ENCODE results near the gene HMCN2.

Gene HMCN2

GRCh38 chr9:130390390-130390789 is 124.8 kb downstream of the HMCN2 start:
- no peak for DNase-seq (ENCODE audit: extremely low read depth, low read depth)
- no peak for TF ChIP-seq CTCF (IDR thresholded peaks at IDR 0.05; ENCODE audit: low read depth, low read length, missing control alignments)
- H3K4me3 ChIP-seq (replicated peaks; ENCODE audit: low read depth, low read length): no peak overlapping the region

GRCh38 chr9:130390986-130391385 is 125.4 kb downstream of the HMCN2 start:
- H3K4me3 ChIP-seq (replicated peaks; ENCODE audit: low read depth, low read length): no peak overlapping the region
- TF ChIP-seq CTCF (IDR thresholded peaks at IDR 0.05; ENCODE audit: low read depth, low read length, missing control alignments): no peak
- no peak for DNase-seq (ENCODE audit: extremely low read depth, low read depth)

- TF ChIP-seq CTCF (IDR thresholded peaks at IDR 0.05; ENCODE audit: low read depth, low read length, missing control alignments): no peak
- H3K4me3 ChIP-seq (replicated peaks; ENCODE audit: low read depth, low read length): no peak overlapping the region
Measured at GRCh38 chr9:130391866-130392265, 126.3 kb downstream of the HMCN2 start.

GRCh38 chr9:130393681-130394071 is 128.1 kb downstream of the HMCN2 start:
- no peak for DNase-seq (ENCODE audit: extremely low read depth, low read depth)
- H3K4me3 ChIP-seq (replicated peaks; ENCODE audit: low read depth, low read length): no peak overlapping the region
- no peak for TF ChIP-seq CTCF (IDR thresholded peaks at IDR 0.05; ENCODE audit: low read depth, low read length, missing control alignments)

More at GRCh38 chr9:130391866-130392265, 126.3 kb downstream of the HMCN2 start:
- DNase-seq (ENCODE audit: extremely low read depth, low read depth): no peak

- no peak for DNase-seq (ENCODE audit: extremely low read depth, low read depth)
- no peak overlapping the region for H3K4me3 ChIP-seq (replicated peaks; ENCODE audit: low read depth, low read length)
- no peak for TF ChIP-seq CTCF (IDR thresholded peaks at IDR 0.05; ENCODE audit: low read depth, low read length, missing control alignments)
Measured at GRCh38 chr9:130394320-130394719, 128.8 kb downstream of the HMCN2 start.

GRCh38 chr9:130394814-130395470 is 129.4 kb downstream of the HMCN2 start:
- no peak for DNase-seq (ENCODE audit: extremely low read depth, low read depth)
- no peak for TF ChIP-seq CTCF (IDR thresholded peaks at IDR 0.05; ENCODE audit: low read depth, low read length, missing control alignments)
- no peak overlapping the region for H3K4me3 ChIP-seq (replicated peaks; ENCODE audit: low read depth, low read length)

Data from HFF-Myc (cell line).